RWPE1 (cell line): ENCODE measurements around the gene PIH1D1.
"Not testable (repeated sequence)": the region's sequence is repeated elsewhere in the genome, so short reads cannot be mapped to it uniquely, and the experiment has no call there.

Experiments used
- CTCF ChIA-PET: fragments of 350-600 bp; sonication (Branson Sonifier 250); formaldehyde crosslinking; extraction: SDS; loops from one replicate; lab custom pipeline; 2021; lab: Yijun Ruan, JAX
- POLR2A ChIA-PET: fragments of 400-600 bp; formaldehyde crosslinking; extraction: SDS; loops from one replicate; lab custom pipeline; 2020; ENCODE audit warnings: antibody characterized with exemption; ENCODE audit not compliant: low non-redundant PET; lab: Yijun Ruan, JAX
- DNase-seq: peaks from one replicate; pipeline ENCODE4 v3.0.0; 2012; ENCODE audit warnings: low spot score
- H3K27ac ChIP-seq: fragments of 450-650 bp; 2 replicates; pipeline ENCODE4 v1.5.1; 2017
- TF ChIP-seq, protein P1 (sequence below): fragments of 450-650 bp; conservative IDR thresholded peaks from 2 replicates; pipeline ENCODE4 v1.5.1; 2017; ENCODE audit warnings: low read depth, mild to moderate bottlenecking

The PIH1D1 gene

GRCh38 chr19:49448432-49448786, 3.2 kb downstream of the PIH1D1 start:
- TF ChIP-seq, protein P1, sequence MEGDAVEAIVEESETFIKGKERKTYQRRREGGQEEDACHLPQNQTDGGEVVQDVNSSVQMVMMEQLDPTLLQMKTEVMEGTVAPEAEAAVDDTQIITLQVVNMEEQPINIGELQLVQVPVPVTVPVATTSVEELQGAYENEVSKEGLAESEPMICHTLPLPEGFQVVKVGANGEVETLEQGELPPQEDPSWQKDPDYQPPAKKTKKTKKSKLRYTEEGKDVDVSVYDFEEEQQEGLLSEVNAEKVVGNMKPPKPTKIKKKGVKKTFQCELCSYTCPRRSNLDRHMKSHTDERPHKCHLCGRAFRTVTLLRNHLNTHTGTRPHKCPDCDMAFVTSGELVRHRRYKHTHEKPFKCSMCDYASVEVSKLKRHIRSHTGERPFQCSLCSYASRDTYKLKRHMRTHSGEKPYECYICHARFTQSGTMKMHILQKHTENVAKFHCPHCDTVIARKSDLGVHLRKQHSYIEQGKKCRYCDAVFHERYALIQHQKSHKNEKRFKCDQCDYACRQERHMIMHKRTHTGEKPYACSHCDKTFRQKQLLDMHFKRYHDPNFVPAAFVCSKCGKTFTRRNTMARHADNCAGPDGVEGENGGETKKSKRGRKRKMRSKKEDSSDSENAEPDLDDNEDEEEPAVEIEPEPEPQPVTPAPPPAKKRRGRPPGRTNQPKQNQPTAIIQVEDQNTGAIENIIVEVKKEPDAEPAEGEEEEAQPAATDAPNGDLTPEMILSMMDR, result no peak
- CTCF ChIA-PET, result no interaction called here
- POLR2A ChIA-PET, result no interaction called here
- peak overlapping the region; percentile 49 for H3K27ac ChIP-seq
- no peak for DNase-seq

GRCh38 chr19:49447485-49448431, 3.9 kb downstream of the PIH1D1 start:
- H3K27ac ChIP-seq, result peak overlapping the region; percentile 49
- TF ChIP-seq, protein P1, result no peak
- DNase-seq, result no peak
- ChIA-PET POLR2A (no interaction called here), CTCF (no interaction called here)

DNA sequence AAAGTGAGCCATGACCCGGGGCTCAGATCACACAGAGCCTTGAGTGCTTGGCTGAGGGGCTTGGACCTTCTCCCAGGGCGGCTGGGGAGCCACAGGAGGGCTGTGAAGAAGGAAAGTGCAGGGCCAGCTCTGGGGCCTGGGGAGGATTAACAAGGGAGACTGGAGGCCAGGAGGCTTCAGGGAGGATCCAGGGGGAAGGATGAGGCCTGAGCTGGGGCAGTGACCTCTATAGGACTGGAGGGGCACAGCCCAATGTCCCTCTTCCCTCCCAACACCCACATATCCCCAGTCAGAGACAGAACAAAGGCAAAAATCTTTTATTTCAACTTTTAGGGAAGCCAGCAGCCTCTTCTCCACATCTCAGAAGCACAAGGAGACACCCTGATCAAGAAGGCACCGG, 5.6 kb downstream of the PIH1D1 start:
- TF ChIP-seq, protein P1, result no peak
- POLR2A ChIA-PET, result no interaction called here
- DNase-seq, result no peak
- CTCF ChIA-PET, result interaction anchor here (0.6 to 1.6 kb wide), 2 partner anchors 54 to 245 kb away, joined by 3 to 6 read pairs; no protein-coding TSS in a partner anchor
- H3K27ac ChIP-seq, result peak overlapping the region; percentile 49

DNA sequence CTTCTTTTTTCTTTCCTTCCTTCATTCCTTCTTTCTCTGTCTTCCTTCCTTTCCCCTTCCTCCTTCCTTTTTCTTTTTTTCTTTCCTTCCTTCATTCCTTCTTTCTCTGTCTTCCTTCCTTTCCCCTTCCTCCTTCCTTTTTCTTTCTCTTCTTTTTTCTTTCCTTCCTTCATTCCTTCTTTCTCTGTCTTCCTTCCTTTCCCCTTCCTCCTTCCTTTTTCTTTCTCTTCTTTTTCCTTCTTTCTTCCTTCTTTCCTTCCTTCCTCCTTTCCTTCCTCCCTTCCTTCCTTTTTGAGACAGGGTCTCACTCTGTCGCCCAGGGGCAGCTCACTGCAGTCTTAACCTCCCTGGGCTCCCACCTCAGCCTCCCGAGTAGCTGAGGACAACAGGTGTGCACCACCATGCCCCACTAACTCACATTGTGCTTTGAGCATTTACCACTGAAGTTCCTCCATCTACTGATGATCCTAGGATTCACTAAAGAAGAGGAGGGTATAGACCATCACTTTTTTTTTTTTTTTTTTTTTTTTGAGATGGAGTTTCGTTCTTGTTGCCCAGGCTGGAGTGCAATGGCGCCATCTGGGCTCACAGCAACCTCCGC, 7.4 kb downstream of the PIH1D1 start:
- CTCF ChIA-PET, result interaction anchor here (0.6 to 1.7 kb wide), 7 partner anchors 48 to 1013 kb away, joined by 3 to 8 read pairs (median 6); no protein-coding TSS in a partner anchor
- DNase-seq, POLR2A ChIA-PET: not testable (repeated sequence)
- peak overlapping the region; percentile 84; the same call in 1 of the 2 replicates for H3K27ac ChIP-seq

DNA sequence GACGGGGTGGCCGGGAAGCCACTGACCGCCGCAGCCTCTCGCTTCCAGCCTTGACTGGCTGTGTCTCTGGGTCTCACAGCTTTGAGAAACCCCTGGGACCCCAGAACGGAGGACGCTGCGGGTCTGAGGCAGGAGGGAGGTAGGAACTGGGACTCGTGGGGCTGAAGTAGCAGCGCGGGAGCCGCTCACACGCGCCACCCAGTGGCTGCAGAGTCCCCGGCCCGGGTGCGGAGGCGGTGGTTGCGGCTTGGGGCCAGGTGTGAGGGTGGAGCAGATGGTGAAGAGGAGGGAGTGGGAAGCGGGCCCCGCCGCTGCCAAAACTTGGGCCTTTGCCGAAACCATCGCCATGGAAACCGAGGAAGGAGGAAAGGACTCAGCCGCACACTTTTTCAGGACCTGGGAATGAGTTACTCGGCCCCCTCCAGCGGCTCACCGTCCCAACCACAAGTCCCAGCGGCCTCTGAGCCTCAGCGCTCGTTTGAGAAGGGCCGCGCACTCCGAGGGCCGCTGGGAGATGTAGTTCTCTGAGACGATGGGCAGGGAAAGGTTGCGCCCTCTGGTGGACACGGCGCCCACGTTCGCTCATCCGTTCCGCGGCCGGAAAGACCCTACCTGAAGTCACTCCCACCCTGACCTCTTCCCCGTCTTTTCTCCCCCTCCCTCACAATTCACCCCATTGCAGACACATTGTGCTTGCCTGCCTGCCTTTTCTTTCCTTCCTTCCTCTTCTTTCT, 8.1 kb downstream of the PIH1D1 start:
- TF ChIP-seq, protein P1, result peak; percentile 96
- peak; percentile 89 for DNase-seq
- H3K27ac ChIP-seq, result peak overlapping the region; percentile 84
- POLR2A ChIA-PET, result no interaction called here
- CTCF ChIA-PET, result interaction anchor here (0.6 to 1.7 kb wide), 10 partner anchors 23 to 961 kb away, joined by 3 to 6 read pairs (median 3); no protein-coding TSS in a partner anchor

- POLR2A ChIA-PET, result no interaction called here
- TF ChIP-seq, protein P1, result no peak
- peak overlapping the region; percentile 84 for H3K27ac ChIP-seq
- peak; percentile 86 for DNase-seq
- CTCF ChIA-PET, result interaction anchor here (0.6 to 1.7 kb wide), 9 partner anchors 16 to 961 kb away, joined by 3 to 9 read pairs (median 3); no protein-coding TSS in a partner anchor
Observed at GRCh38 chr19:49442771-49443365, 8.7 kb downstream of the PIH1D1 start.
